ENCODE measurements around the gene IL4I1.

Gene IL4I1

DNA sequence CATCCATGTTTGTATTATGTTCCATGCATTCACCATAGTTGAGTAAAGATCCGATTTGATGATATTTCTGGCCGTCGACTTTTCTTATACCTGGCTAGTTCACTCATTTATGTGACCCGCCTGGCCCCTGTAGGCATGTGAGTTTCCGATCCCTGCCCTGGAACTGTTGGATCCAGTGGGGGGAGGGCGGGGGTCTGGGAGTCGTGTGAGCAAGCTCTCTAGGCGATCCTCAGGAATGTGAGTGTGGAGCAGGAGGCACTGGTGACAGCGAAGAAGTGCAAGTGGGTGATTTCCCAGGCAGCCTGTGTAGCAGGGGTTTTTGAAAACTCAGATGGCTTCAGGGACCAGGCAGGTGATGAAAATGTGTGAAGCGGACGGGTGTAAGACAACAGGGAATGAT lies 56.4 kb downstream of the IL4I1 start:
- peak overlapping the region; percentile 31 for H3K9ac ChIP-seq (ENCODE audit: low read depth, low read length, poor library complexity)
- no peaks in the 10 kb centered on the region for H3K27me3 ChIP-seq (ENCODE audit: control insufficient read depth in 3 of 3, insufficient read depth in 3 of 3, low read depth in 1 of 3, low read length in 3 of 3)
- H3K23ac ChIP-seq (ENCODE audit: low read depth, low read length, poor library complexity): no peak overlapping the region
- no peak overlapping the region for H3K18ac ChIP-seq (ENCODE audit: low read length)
- H2BK12ac ChIP-seq (ENCODE audit: low read length): no peak overlapping the region
- no peak overlapping the region for H3K4me3 ChIP-seq (ENCODE audit: low read length in 2 of 2)
- H3K4ac ChIP-seq (ENCODE audit: low read length): no peak overlapping the region
- no peak overlapping the region for H2AFZ ChIP-seq (ENCODE audit: low read length)
- H2BK120ac ChIP-seq (ENCODE audit: low read depth, low read length): no peak overlapping the region
- H3K14ac ChIP-seq (ENCODE audit: low read length): no peak overlapping the region
- H3K27ac ChIP-seq (replicated peaks; ENCODE audit: low read length): no peak overlapping the region
- no peak overlapping the region for H2BK5ac ChIP-seq (ENCODE audit: low read length)
- no peaks in the 10 kb centered on the region for H3K79me1 ChIP-seq (ENCODE audit: low read depth, low read length)
- H3K4me2 ChIP-seq (ENCODE audit: insufficient read depth, low read length, poor library complexity, severe bottlenecking): no peak overlapping the region
- H3K9me3 ChIP-seq (replicated peaks in 1 of 2; ENCODE audit: control insufficient read depth in 2 of 2, insufficient read depth in 1 of 2, low read depth in 1 of 2, low read length in 2 of 2): no peaks in the 10 kb centered on the region
- no peaks in the 10 kb centered on the region for H3K4me1 ChIP-seq (ENCODE audit: control insufficient read depth in 2 of 2, insufficient read depth in 1 of 2, low read depth in 1 of 2, low read length in 2 of 2)
- no peak overlapping the region for H4K8ac ChIP-seq (ENCODE audit: low read depth, low read length)
- DNase-seq (ENCODE audit: low spot score): no peak
- WGBS, 2 donors (ENCODE audit: extremely low coverage in 2 of 2, insufficient read length in 2 of 2, insufficient replicate concordance in 1 of 2): no CpG with 5 or more reads among the region's 11 CpGs
- H3K36me3 ChIP-seq (replicated peaks in 1 of 2; ENCODE audit: control insufficient read depth in 2 of 2, insufficient read depth in 2 of 2, low read length in 2 of 2): peaks cover 44 to 76% of the 10 kb centered on the region in 2 donors
- no peak overlapping the region for H4K91ac ChIP-seq (ENCODE audit: low read depth, low read length, poor library complexity)
- H2AK5ac ChIP-seq (ENCODE audit: low read depth, low read length): no peak overlapping the region
- H2BK15ac ChIP-seq (ENCODE audit: low read length): no peak overlapping the region

GRCh38 chr19:49839713-49840112 lies 57.0 kb downstream of the IL4I1 start:
- H3K4me1 ChIP-seq (ENCODE audit: control insufficient read depth in 2 of 2, insufficient read depth in 1 of 2, low read depth in 1 of 2, low read length in 2 of 2): no peaks in the 10 kb centered on the region

More at GRCh38 chr19:49839713-49840112, 57.0 kb downstream of the IL4I1 start:
- H2BK5ac ChIP-seq (ENCODE audit: low read length): no peak overlapping the region
- H3K27ac ChIP-seq (replicated peaks; ENCODE audit: low read length): no peak overlapping the region
- no peaks in the 10 kb centered on the region for H3K9me3 ChIP-seq (replicated peaks in 1 of 2; ENCODE audit: control insufficient read depth in 2 of 2, insufficient read depth in 1 of 2, low read depth in 1 of 2, low read length in 2 of 2)
- no peak overlapping the region for H2BK15ac ChIP-seq (ENCODE audit: low read length)
- no peak overlapping the region for H3K14ac ChIP-seq (ENCODE audit: low read length)
- peaks cover 49 to 82% of the 10 kb centered on the region in 2 donors for H3K36me3 ChIP-seq (replicated peaks in 1 of 2; ENCODE audit: control insufficient read depth in 2 of 2, insufficient read depth in 2 of 2, low read length in 2 of 2)
- no peaks in the 10 kb centered on the region for H3K79me1 ChIP-seq (ENCODE audit: low read depth, low read length)
- H3K9ac ChIP-seq (ENCODE audit: low read depth, low read length, poor library complexity): no peak overlapping the region
- no peak overlapping the region for H2BK120ac ChIP-seq (ENCODE audit: low read depth, low read length)
- H3K4ac ChIP-seq (ENCODE audit: low read length): no peak overlapping the region
- no peak overlapping the region for H2BK12ac ChIP-seq (ENCODE audit: low read length)
- no peak overlapping the region for H3K4me3 ChIP-seq (ENCODE audit: low read length in 2 of 2)
- no peak overlapping the region for H3K4me2 ChIP-seq (ENCODE audit: insufficient read depth, low read length, poor library complexity, severe bottlenecking)
- no peak for DNase-seq (ENCODE audit: low spot score)
- H3K23ac ChIP-seq (ENCODE audit: low read depth, low read length, poor library complexity): no peak overlapping the region
- no CpG with 5 or more reads among the region's 11 CpGs for WGBS, 2 donors (ENCODE audit: extremely low coverage in 2 of 2, insufficient read length in 2 of 2, insufficient replicate concordance in 1 of 2)
- H4K8ac ChIP-seq (ENCODE audit: low read depth, low read length): no peak overlapping the region
- H3K18ac ChIP-seq (ENCODE audit: low read length): no peak overlapping the region
- no peaks in the 10 kb centered on the region for H3K27me3 ChIP-seq (ENCODE audit: control insufficient read depth in 3 of 3, insufficient read depth in 3 of 3, low read depth in 1 of 3, low read length in 3 of 3)
- no peak overlapping the region for H2AFZ ChIP-seq (ENCODE audit: low read length)
- no peak overlapping the region for H2AK5ac ChIP-seq (ENCODE audit: low read depth, low read length)
- H4K91ac ChIP-seq (ENCODE audit: low read depth, low read length, poor library complexity): no peak overlapping the region

Small RNA genes within 50 kb of the gene (small RNA-seq; reads per million reads assigned to genes)
- 2.0 reads per million for gene MIR4749 (ENCODE audit: insufficient read depth)
